Uterine smooth muscle cell (primary cell): ENCODE data around the gene CARD14. TPM values are rescaled to one million over a fixed set of nuclear protein-coding genes. Genes with fewer than 3 reads are reported as not detected.

ENCODE experiments used
- total RNA-seq: library from RNA; depleted of rRNA; stranded (reverse); fragments of >200 nt; gene quantifications from 2 replicates; pipeline ENCODE4 v1.2.3, GENCODE V29; 2014

CARD14 gene
- total RNA-seq: under 0.01 TPM in 2 replicates

DNA sequence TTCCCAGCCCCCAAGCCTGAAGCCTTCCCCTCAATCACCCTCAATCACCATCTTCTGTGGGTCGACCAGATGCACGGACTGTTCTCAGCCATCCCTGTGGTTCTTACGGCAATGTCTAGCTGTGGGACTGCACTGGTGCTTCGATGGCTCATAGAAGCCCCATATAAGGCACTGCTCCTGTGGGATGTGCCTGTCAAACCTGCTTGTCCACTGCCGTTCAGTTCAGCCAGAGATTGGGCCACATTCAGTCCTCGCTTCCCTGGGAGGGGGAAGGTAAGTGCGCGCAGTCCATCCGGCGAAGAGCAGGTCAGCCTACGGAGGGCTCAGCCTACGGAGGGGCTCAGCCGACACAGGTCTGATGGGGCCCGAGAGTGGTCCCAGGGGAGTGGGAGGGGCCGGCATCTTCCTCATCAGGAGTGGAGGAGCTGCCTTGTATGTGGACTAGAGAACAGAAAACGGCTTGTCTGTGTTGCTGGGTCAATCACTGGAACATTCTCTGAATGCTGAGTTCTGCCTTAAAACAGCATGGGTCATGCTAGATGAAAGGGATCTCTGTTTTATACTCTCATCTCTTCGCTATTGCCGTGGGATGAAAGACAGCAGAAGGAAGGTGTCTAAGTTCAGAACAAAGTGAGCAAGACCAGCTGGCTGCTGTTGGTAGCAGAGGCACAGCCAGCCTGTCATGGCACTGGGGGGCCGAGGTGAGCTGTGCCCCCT lies at the start of gene CARD14:
CARD14 (plus strand) TSS at position 247 of the 717 bp plus-strand sequence. CDS start 11,409 bp downstream, outside the sequence.

GRCh38 chr17:80147035-80147822 lies 22.6 kb upstream of the CARD14 start, which contains the start of gene EIF4A3:
Gene EIF4A3, minus strand, starts transcription at chr17:80147128. Its CDS starts 167 bp downstream, at chr17:80146961.

GRCh38 chr17:80220054-80220735 lies 50.4 kb downstream of the CARD14 start, which contains the start of the genes SGSH and SLC26A11:
Gene SGSH, minus strand, starts transcription at chr17:80220333. Its CDS starts 20 bp downstream, at chr17:80220313.
Gene SLC26A11, plus strand, starts transcription at chr17:80220427. Its CDS starts 1,134 bp downstream, at chr17:80221561.

Other genes with a start within 250 kb of the CARD14 start
- gene TBC1D16, start 134.2 kb upstream of the CARD14 start, total RNA-seq: 23.8 and 47.5 TPM in 2 replicates
- 1.7 and 2.0 TPM in 2 replicates for gene CCDC40, start 133.4 kb upstream of the CARD14 start, total RNA-seq
- gene GAA, start 68.4 kb upstream of the CARD14 start, total RNA-seq: 13.6 and 31.0 TPM in 2 replicates
- 134 and 150 TPM in 2 replicates for gene EIF4A3, start 22.9 kb upstream of the CARD14 start, total RNA-seq
- 11.5 and 12.1 TPM in 2 replicates for gene SGSH, start 50.3 kb downstream of the CARD14 start, total RNA-seq
- 7.0 and 13.5 TPM in 2 replicates for gene SLC26A11, start 50.4 kb downstream of the CARD14 start, total RNA-seq
- gene RNF213, start 90.8 kb downstream of the CARD14 start, total RNA-seq: 98.4 and 149 TPM in 2 replicates
- 23.5 and 27.0 TPM in 2 replicates for gene ENDOV, start 245.1 kb downstream of the CARD14 start, total RNA-seq